OCI-LY7 (cell line): Measurements from ENCODE around the gene HDAC4. TPM values are rescaled to one million over a fixed set of nuclear protein-coding genes. Genes with fewer than 3 reads are reported as not detected.

Source experiments
- BruUV-seq: library from RNA; stranded (reverse); fragments of 400-500 nt; replicated peaks from 2 replicates; lab custom pipeline; 2021; lab: Mats Ljungman, UMichigan
- CTCF ChIA-PET: fragments of 300-600 bp; sonication (Branson Sonifier 250); formaldehyde crosslinking; loops from one replicate; lab custom pipeline; 2022; ENCODE audit warnings: antibody characterized with exemption; ENCODE audit not compliant: unreplicated experiment; lab: Charles Lee
- POLR2A ChIA-PET: fragments of 300-600 bp; sonication (Branson Sonifier 250); formaldehyde crosslinking; loops from one replicate; lab custom pipeline; 2022; ENCODE audit warnings: antibody characterized with exemption; lab: Charles Lee
- DNase-seq: peaks from one replicate; pipeline ENCODE4 v3.0.0-alpha.2; 2015; ENCODE audit warnings: low spot score
- H2AFZ ChIP-seq: fragments of 200-600 bp; sonication (generic), shearing (Covaris generic); 2 replicates; pipeline ENCODE4 v1.6.1; 2014; ENCODE audit warnings: mild to moderate bottlenecking, antibody characterized with exemption, low read length, moderate library complexity
- H3K27ac ChIP-seq: fragments of 200-600 bp; sonication (generic); 2 replicates; pipeline ENCODE4 v1.5.1; 2014; ENCODE audit warnings: mixed run types, low read depth, mild to moderate bottlenecking, moderate library complexity, low read length, inconsistent platforms; ENCODE audit not compliant: poor library complexity, severe bottlenecking
- H3K36me3 ChIP-seq: fragments of 200-600 bp; sonication (generic); 2 replicates; pipeline ENCODE4 v1.6.1; 2014; ENCODE audit warnings: mild to moderate bottlenecking, antibody characterized with exemption, low read length, moderate library complexity, mixed read lengths; ENCODE audit not compliant: insufficient read depth
- H3K4me1 ChIP-seq: fragments of 200-600 bp; sonication (generic); 2 replicates; pipeline ENCODE4 v1.5.1; 2014; ENCODE audit warnings: mild to moderate bottlenecking, low read length; ENCODE audit not compliant: insufficient read depth, poor library complexity, severe bottlenecking
- H3K4me2 ChIP-seq: fragments of 200-600 bp; sonication (generic); 2 replicates; pipeline ENCODE4 v1.6.1; 2014; ENCODE audit warnings: mild to moderate bottlenecking, low read length
- H3K4me3 ChIP-seq: fragments of 200-600 bp; sonication (generic); 2 replicates; pipeline ENCODE4 v1.5.1; 2014; ENCODE audit warnings: mild to moderate bottlenecking, low read depth, low read length; ENCODE audit not compliant: poor library complexity, severe bottlenecking
- H3K79me2 ChIP-seq: fragments of 200-600 bp; sonication (generic); 2 replicates; pipeline ENCODE4 v1.6.1; 2016; ENCODE audit warnings: low read depth, mild to moderate bottlenecking, low read length, moderate library complexity, mixed read lengths; ENCODE audit not compliant: insufficient read depth
- H3K9me2 ChIP-seq: fragments of 200-600 bp; sonication (generic); 2 replicates; pipeline ENCODE4 v1.6.1; 2016; ENCODE audit warnings: mild to moderate bottlenecking, low read length, mixed read lengths; ENCODE audit not compliant: insufficient read depth
- H3K9me3 ChIP-seq: fragments of 200-600 bp; sonication (generic); 2 replicates; pipeline ENCODE4 v1.6.1; 2014; ENCODE audit warnings: mild to moderate bottlenecking, mixed run types, low read length, mixed read lengths
- H4K20me1 ChIP-seq: fragments of 200-600 bp; sonication (generic); 2 replicates; pipeline ENCODE4 v1.6.1; 2014; ENCODE audit warnings: mild to moderate bottlenecking, antibody characterized with exemption, low read length, moderate library complexity, mixed read lengths; ENCODE audit not compliant: insufficient read depth
- CTCF ChIP-seq: fragments of 200-600 bp; sonication (generic); conservative IDR thresholded peaks from 2 replicates; pipeline ENCODE4 v1.5.1; 2014; ENCODE audit warnings: mild to moderate bottlenecking, antibody characterized with exemption, low read length, moderate library complexity, mixed read lengths
- EZH2phosphoT487 ChIP-seq: fragments of 200-600 bp; sonication (generic); IDR thresholded peaks from 2 replicates; pipeline ENCODE4 v1.6.1; 2018; ENCODE audit warnings: low read depth, borderline replicate concordance, mild to moderate bottlenecking, mixed run types, antibody characterized with exemption, low read length, moderate library complexity, mixed read lengths
- intact Hi-C: fragments of 100-400 bp; cut with micrococcal nuclease; formaldehyde crosslinking; loops from one replicate; pipeline ENCODE4 v1.10.0; 2022; ENCODE audit not compliant: unreplicated experiment
- total RNA-seq, 2 experiments: library from RNA; depleted of rRNA in 1 of 2; stranded (reverse); fragments of >200 nt in 1 of 2; shearing (Covaris generic) in 1 of 2; gene quantifications; 2 replicates each; pipeline ENCODE4 v1.2.3, GENCODE V29; 2014 to 2022

The HDAC4 gene
- total RNA-seq, 2 experiments from 2014 or later, result 10.2 to 20.6 TPM

- ChIA-PET POLR2A (no interaction called here), CTCF (no interaction called here)
- DNase-seq, result peak; percentile 54
- intact Hi-C loops, result loop anchor here (1.0 to 5.0 kb wide), 3 partner anchors 145 to 362 kb away; no protein-coding TSS in a partner anchor
- no peaks in the 10 kb centered on the region for H3K9me3 ChIP-seq
- H3K9me2 ChIP-seq, result no peaks in the 10 kb centered on the region
- no peak overlapping the region for H3K27ac ChIP-seq
- no peak overlapping the region for H2AFZ ChIP-seq
- no TSS peak for BruUV-seq
- no peak overlapping the region for H3K4me2 ChIP-seq
- H3K4me1 ChIP-seq, result peaks cover 12% of the 10 kb centered on the region
- no peaks in the 10 kb centered on the region for H3K36me3 ChIP-seq
- no peak overlapping the region for H3K4me3 ChIP-seq
- no peaks in the 10 kb centered on the region; the same call in 1 of the 2 replicates for H3K79me2 ChIP-seq
- peaks cover 22% of the 10 kb centered on the region for H4K20me1 ChIP-seq
- TF ChIP-seq CTCF (peak; percentile 54), EZH2phosphoT487 (no peak)
Observed at GRCh38 chr2:239396881-239397681, 3.7 kb downstream of the HDAC4 start.

- intact Hi-C loops, result loop anchor here (5.0 kb wide), 1 partner anchor 143 kb away; no protein-coding TSS in a partner anchor
- Histone ChIP-seq H3K36me3 (no peaks in the 10 kb centered on the region), H3K9me2 (no peaks in the 10 kb centered on the region), H3K79me2 (no peaks in the 10 kb centered on the region; the same call in 1 of the 2 replicates), H3K4me1 (peaks cover 9% of the 10 kb centered on the region), H3K4me2 (no peak overlapping the region), H3K9me3 (no peaks in the 10 kb centered on the region), H3K4me3 (no peak overlapping the region), H2AFZ (no peak overlapping the region), H3K27ac (no peak overlapping the region), H4K20me1 (peaks cover 22% of the 10 kb centered on the region)
- no TSS peak for BruUV-seq
- POLR2A ChIA-PET, result no interaction called here
- CTCF ChIA-PET, result no interaction called here
- DNase-seq, result no peak
- TF ChIP-seq EZH2phosphoT487 (no peak), CTCF (no peak)
Observed at GRCh38 chr2:239395524-239395923, 5.3 kb downstream of the HDAC4 start.

GRCh38 chr2:239394978-239395377, 5.8 kb downstream of the HDAC4 start:
- TF ChIP-seq EZH2phosphoT487 (no peak), CTCF (no peak)
- no peaks in the 10 kb centered on the region for H3K9me3 ChIP-seq
- ChIA-PET POLR2A (no interaction called here), CTCF (no interaction called here)
- DNase-seq, result no peak
- no peaks in the 10 kb centered on the region for H3K36me3 ChIP-seq
- intact Hi-C loops, result loop anchor here (5.0 kb wide), 1 partner anchor 143 kb away; no protein-coding TSS in a partner anchor
- H3K4me1 ChIP-seq, result peaks cover 9% of the 10 kb centered on the region
- H3K79me2 ChIP-seq, result no peaks in the 10 kb centered on the region; the same call in 1 of the 2 replicates
- H4K20me1 ChIP-seq, result peaks cover 22% of the 10 kb centered on the region
- H3K4me2 ChIP-seq, result no peak overlapping the region
- no peaks in the 10 kb centered on the region for H3K9me2 ChIP-seq
- H2AFZ ChIP-seq, result no peak overlapping the region
- H3K4me3 ChIP-seq, result no peak overlapping the region
- H3K27ac ChIP-seq, result no peak overlapping the region
- no TSS peak for BruUV-seq
